Astrocyte (in vitro differentiated cells and primary cell): Measurements from ENCODE around the gene NDUFAF5. TPM values are rescaled to one million over a fixed set of nuclear protein-coding genes. Genes with fewer than 3 reads are reported as not detected.

Source experiments
- DNase-seq: peaks from one replicate; pipeline ENCODE4 v3.0.0-alpha.2; 2010; ENCODE audit warnings: low read depth
- FAIRE-seq: peaks from 2 replicates; lab custom pipeline; 2011; peaks lifted over from hg19 to GRCh38; lab: Jason Lieb, UNC
- H2AFZ ChIP-seq: 2 replicates; pipeline ENCODE4 v1.6.0; 2012; ENCODE audit warnings: low read depth, low read length, inconsistent platforms
- H3K27ac ChIP-seq: 2 replicates; pipeline ENCODE4 v1.5.1; 2011; ENCODE audit warnings: low read depth, low read length, inconsistent platforms
- H3K27me3 ChIP-seq: 2 replicates; pipeline ENCODE4 v1.6.0; 2011; ENCODE audit warnings: low read length, inconsistent platforms; ENCODE audit not compliant: insufficient read depth
- H3K36me3 ChIP-seq: 2 replicates; pipeline ENCODE4 v1.5.1; 2011; ENCODE audit warnings: low read length, inconsistent platforms; ENCODE audit not compliant: insufficient read depth
- H3K4me1 ChIP-seq: 2 replicates; pipeline ENCODE4 v1.5.1; 2011; ENCODE audit warnings: low read length, inconsistent platforms; ENCODE audit not compliant: insufficient read depth
- H3K4me2 ChIP-seq: 2 replicates; pipeline ENCODE4 v1.6.0; 2012; ENCODE audit warnings: low read length, inconsistent platforms
- H3K4me3 ChIP-seq: 2 replicates; pipeline ENCODE4 v1.5.1; 2011; ENCODE audit warnings: low read depth, mild to moderate bottlenecking, low read length, inconsistent platforms; ENCODE audit not compliant: insufficient read depth
- H3K79me2 ChIP-seq: 2 replicates; pipeline ENCODE4 v1.6.0; 2012; ENCODE audit warnings: mild to moderate bottlenecking, low read length, inconsistent platforms; ENCODE audit not compliant: insufficient read depth
- H3K9ac ChIP-seq: 2 replicates; pipeline ENCODE4 v1.6.0; 2012; ENCODE audit warnings: mild to moderate bottlenecking, low read length, inconsistent platforms
- H3K9me3 ChIP-seq: 2 replicates; pipeline ENCODE4 v1.5.1; 2012; ENCODE audit warnings: low read depth, mild to moderate bottlenecking, low read length, inconsistent platforms; ENCODE audit not compliant: insufficient read depth
- H4K20me1 ChIP-seq: 2 replicates; pipeline ENCODE4 v1.6.0; 2012; ENCODE audit warnings: low read length, inconsistent platforms; ENCODE audit not compliant: insufficient read depth
- H3K27ac Mint-ChIP-seq: one replicate; pipeline ENCODE4 v1.8.0; 2021; ENCODE audit warnings: mild to moderate bottlenecking, mixed read lengths; ENCODE audit not compliant: unreplicated experiment
- H3K27me3 Mint-ChIP-seq: one replicate; pipeline ENCODE4 v1.8.0; 2021; ENCODE audit warnings: low read depth, mixed read lengths; ENCODE audit not compliant: unreplicated experiment
- H3K36me3 Mint-ChIP-seq: one replicate; pipeline ENCODE4 v1.8.0; 2021; ENCODE audit warnings: low read depth, mixed read lengths; ENCODE audit not compliant: unreplicated experiment
- H3K4me1 Mint-ChIP-seq: one replicate; pipeline ENCODE4 v1.8.0; 2021; ENCODE audit warnings: low read depth, mixed read lengths; ENCODE audit not compliant: unreplicated experiment
- H3K4me3 Mint-ChIP-seq: one replicate; pipeline ENCODE4 v1.8.0; 2021; ENCODE audit warnings: mild to moderate bottlenecking, moderate library complexity, mixed read lengths; ENCODE audit not compliant: unreplicated experiment
- H3K9me3 Mint-ChIP-seq: one replicate; pipeline ENCODE4 v1.8.0; 2021; ENCODE audit warnings: mild to moderate bottlenecking, mixed read lengths; ENCODE audit not compliant: unreplicated experiment
- EZH2 ChIP-seq: IDR thresholded peaks from 2 replicates; pipeline ENCODE4 v1.6.1; 2012; ENCODE audit warnings: mild to moderate bottlenecking, low read length, inconsistent platforms; ENCODE audit not compliant: insufficient read depth
- total RNA-seq: library from RNA; stranded (reverse); gene quantifications from 2 replicates; pipeline ENCODE4 v1.2.1, GENCODE V29; 2021
- TF ChIP-seq, protein P1 (sequence below): IDR thresholded peaks from 2 replicates; pipeline ENCODE4 v1.5.1; 2011; ENCODE audit warnings: low read depth, mild to moderate bottlenecking, inconsistent platforms, low read length, moderate library complexity; ENCODE audit not compliant: insufficient read depth

Gene NDUFAF5
- total RNA-seq, 1 donor from 2014 or later: 31.6 TPM

DNA sequence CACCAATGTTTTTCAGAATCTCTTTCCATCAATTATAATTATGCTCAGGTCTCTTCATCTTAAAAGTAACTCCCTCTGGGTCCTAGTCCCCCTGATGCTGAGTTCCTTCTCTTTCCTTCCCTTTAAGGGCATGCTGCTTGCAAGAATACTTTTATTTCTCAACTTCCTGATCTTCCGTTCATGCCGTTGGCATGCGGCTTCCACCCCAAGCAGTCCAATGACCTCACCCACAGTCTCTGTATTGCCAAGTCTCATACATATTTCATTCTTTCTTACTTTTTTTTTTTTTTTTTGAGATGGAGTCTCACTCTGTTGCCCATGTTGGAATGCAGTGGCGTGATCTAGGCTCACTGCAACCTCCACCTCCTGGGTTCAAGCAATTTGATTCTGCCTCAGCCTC, 83.5 kb downstream of the NDUFAF5 start:
- DNase-seq (peak; percentile 36), FAIRE-seq (no peak)
- no peak overlapping the region for H3K4me3 ChIP-seq
- H3K4me1 Mint-ChIP-seq: peaks cover 23% of the 10 kb centered on the region
- no peaks in the 10 kb centered on the region for H4K20me1 ChIP-seq
- no peaks in the 10 kb centered on the region for H3K36me3 Mint-ChIP-seq
- no peaks in the 10 kb centered on the region for H3K27me3 ChIP-seq
- no peaks in the 10 kb centered on the region for H3K79me2 ChIP-seq
- no peak for TF ChIP-seq EZH2
- TF ChIP-seq, protein P1, sequence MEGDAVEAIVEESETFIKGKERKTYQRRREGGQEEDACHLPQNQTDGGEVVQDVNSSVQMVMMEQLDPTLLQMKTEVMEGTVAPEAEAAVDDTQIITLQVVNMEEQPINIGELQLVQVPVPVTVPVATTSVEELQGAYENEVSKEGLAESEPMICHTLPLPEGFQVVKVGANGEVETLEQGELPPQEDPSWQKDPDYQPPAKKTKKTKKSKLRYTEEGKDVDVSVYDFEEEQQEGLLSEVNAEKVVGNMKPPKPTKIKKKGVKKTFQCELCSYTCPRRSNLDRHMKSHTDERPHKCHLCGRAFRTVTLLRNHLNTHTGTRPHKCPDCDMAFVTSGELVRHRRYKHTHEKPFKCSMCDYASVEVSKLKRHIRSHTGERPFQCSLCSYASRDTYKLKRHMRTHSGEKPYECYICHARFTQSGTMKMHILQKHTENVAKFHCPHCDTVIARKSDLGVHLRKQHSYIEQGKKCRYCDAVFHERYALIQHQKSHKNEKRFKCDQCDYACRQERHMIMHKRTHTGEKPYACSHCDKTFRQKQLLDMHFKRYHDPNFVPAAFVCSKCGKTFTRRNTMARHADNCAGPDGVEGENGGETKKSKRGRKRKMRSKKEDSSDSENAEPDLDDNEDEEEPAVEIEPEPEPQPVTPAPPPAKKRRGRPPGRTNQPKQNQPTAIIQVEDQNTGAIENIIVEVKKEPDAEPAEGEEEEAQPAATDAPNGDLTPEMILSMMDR: no peak
- no peak overlapping the region for H3K4me3 Mint-ChIP-seq
- no peak overlapping the region for H3K4me2 ChIP-seq
- H3K9ac ChIP-seq: no peak overlapping the region
- H3K27ac ChIP-seq: no peak overlapping the region
- peaks cover 5% of the 10 kb centered on the region for H3K4me1 ChIP-seq
- H3K27ac Mint-ChIP-seq: no peak overlapping the region
- H3K27me3 Mint-ChIP-seq: no peaks in the 10 kb centered on the region
- H2AFZ ChIP-seq: no peak overlapping the region
- no peaks in the 10 kb centered on the region for H3K9me3 Mint-ChIP-seq
- no peaks in the 10 kb centered on the region for H3K9me3 ChIP-seq
- no peaks in the 10 kb centered on the region for H3K36me3 ChIP-seq

DNA sequence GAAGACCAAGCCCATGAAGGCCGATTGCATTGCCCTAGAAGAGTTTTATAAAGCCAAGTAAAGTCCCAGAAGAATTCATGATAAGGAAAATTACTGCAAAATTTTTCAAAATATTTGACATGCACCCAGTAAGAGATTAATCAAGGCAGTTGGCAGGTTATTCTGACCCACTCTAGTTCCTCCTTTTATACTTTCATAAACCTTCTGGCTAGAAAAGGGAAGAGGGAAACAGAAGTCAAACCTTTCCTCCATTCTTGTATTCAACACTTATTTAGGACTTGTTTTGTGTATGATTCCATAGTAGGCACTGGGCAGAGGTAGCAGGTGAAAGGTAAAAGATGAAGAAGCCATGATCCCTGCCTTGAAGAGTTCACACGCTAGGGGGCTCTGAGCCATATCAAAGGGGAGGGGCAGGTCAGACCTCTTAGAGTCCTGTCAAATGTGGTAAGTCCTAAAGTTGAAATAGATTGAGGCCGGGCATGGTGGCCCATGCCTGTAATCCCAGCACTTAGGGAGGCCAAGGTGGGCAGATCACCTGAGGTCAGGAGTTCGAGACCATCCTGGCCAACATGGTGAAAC, 85.4 kb downstream of the NDUFAF5 start:
- Histone ChIP-seq H3K79me2 (no peaks in the 10 kb centered on the region), H3K4me2 (no peak overlapping the region), H3K4me3 (no peak overlapping the region), H4K20me1 (no peaks in the 10 kb centered on the region), H3K4me1 (peaks cover 5% of the 10 kb centered on the region), H3K9ac (no peak overlapping the region), H3K27me3 (no peaks in the 10 kb centered on the region), H3K27ac (no peak overlapping the region), H3K36me3 (no peaks in the 10 kb centered on the region), H2AFZ (no peak overlapping the region), H3K9me3 (no peaks in the 10 kb centered on the region)
- peaks cover 14% of the 10 kb centered on the region for H3K4me1 Mint-ChIP-seq
- TF ChIP-seq EZH2: no peak
- TF ChIP-seq, protein P1: no peak
- H3K27ac Mint-ChIP-seq: no peak overlapping the region
- peaks cover 2% of the 10 kb centered on the region for H3K27me3 Mint-ChIP-seq
- no peaks in the 10 kb centered on the region for H3K9me3 Mint-ChIP-seq
- FAIRE-seq (no peak), DNase-seq (no peak)
- no peaks in the 10 kb centered on the region for H3K36me3 Mint-ChIP-seq
- no peak overlapping the region for H3K4me3 Mint-ChIP-seq

Other genes starting within 250 kb of the NDUFAF5 start
- 10.3 and 10.8 TPM in 2 replicates for gene TASP1, start 146.1 kb upstream of the NDUFAF5 start, total RNA-seq
- gene ESF1, start 109 bp upstream of the NDUFAF5 start, total RNA-seq: 13.9 and 14.0 TPM in 2 replicates
- gene SEL1L2, start 205.6 kb downstream of the NDUFAF5 start, total RNA-seq: not detected in 2 replicates
- gene MACROD2, start 210.5 kb downstream of the NDUFAF5 start, total RNA-seq: 2.4 and 2.8 TPM in 2 replicates